Retina (tissue), 1 donor: ENCODE measurements around the gene GNL3L.
"Not testable (repeated sequence)": the region's sequence is repeated elsewhere in the genome, so short reads cannot be mapped to it uniquely, and the experiment has no call there.

Experiments used
- DNase-seq: peaks from one replicate; pipeline ENCODE4 v3.0.0-alpha.2; 2016

GNL3L gene

GRCh38 chrX:54529552-54530356 lies at the start of gene GNL3L:
GNL3L (plus strand) TSS chrX:54530219; CDS start chrX:54532567, 2,348 bp downstream.
- DNase-seq = peak; percentile 93

- DNase-seq = peak; percentile 33
Measured at GRCh38 chrX:54482839-54483593, 47.0 kb upstream of the GNL3L start.

- DNase-seq = no peak
Measured at GRCh38 chrX:54483946-54484345, 46.1 kb upstream of the GNL3L start.

GRCh38 chrX:54484666-54485065 lies 45.4 kb upstream of the GNL3L start:
- no peak for DNase-seq

GRCh38 chrX:54489819-54490218 lies 40.2 kb upstream of the GNL3L start:
- not testable (repeated sequence) for DNase-seq

- no peak for DNase-seq
Measured at GRCh38 chrX:54492340-54492739, 37.7 kb upstream of the GNL3L start.

- no peak for DNase-seq
Measured at GRCh38 chrX:54494166-54494988, 35.6 kb upstream of the GNL3L start.

GRCh38 chrX:54494989-54495813 lies 34.8 kb upstream of the GNL3L start:
- DNase-seq = peak; percentile 62

- DNase-seq = peak; percentile 66
Measured at GRCh38 chrX:54495814-54496516, 34.1 kb upstream of the GNL3L start, which contains the start of gene FGD1. FGD1 (minus strand) TSS chrX:54496234; CDS start chrX:54495432, 802 bp downstream.

GRCh38 chrX:54496517-54496852 lies 33.5 kb upstream of the GNL3L start:
- DNase-seq = no peak

GRCh38 chrX:54496936-54497335 lies 33.1 kb upstream of the GNL3L start:
- no peak for DNase-seq

GRCh38 chrX:54509400-54509799 lies 20.6 kb upstream of the GNL3L start:
- no peak for DNase-seq

- DNase-seq = no peak
Measured at GRCh38 chrX:54529151-54529550, 868 bp upstream of the GNL3L start.

GRCh38 chrX:54530357-54530900 lies 410 bp downstream of the GNL3L start:
- DNase-seq = no peak

- no peak for DNase-seq
Measured at GRCh38 chrX:54534271-54534670, 4.3 kb downstream of the GNL3L start.

GRCh38 chrX:54540289-54540688 lies 10.3 kb downstream of the GNL3L start:
- no peak for DNase-seq

GRCh38 chrX:54542239-54542638 lies 12.2 kb downstream of the GNL3L start:
- DNase-seq = not testable (repeated sequence)

GRCh38 chrX:54550821-54551220 lies 20.8 kb downstream of the GNL3L start:
- no peak for DNase-seq

GRCh38 chrX:54551801-54552200 lies 21.8 kb downstream of the GNL3L start:
- DNase-seq = no peak

- DNase-seq = not testable (repeated sequence)
Measured at GRCh38 chrX:54555006-54555405, 25.0 kb downstream of the GNL3L start.

- DNase-seq = no peak
Measured at GRCh38 chrX:54560411-54560810, 30.4 kb downstream of the GNL3L start.
